NCI-H1436 treated with DMSO at 0.1 percent for 48 hours (cell line): ENCODE results near the gene ARHGAP28.
"Not testable (repeated sequence)": the region's sequence is repeated elsewhere in the genome, so short reads cannot be mapped to it uniquely, and the experiment has no call there.

Experiments
- DNase-seq: peaks from one replicate; lab custom pipeline; 2025; lab: John Stamatoyannopoulos, UW

ARHGAP28 gene

GRCh38 chr18:6929370-6930102 lies 200.0 kb downstream of the ARHGAP28 start:
- DNase-seq = no peak

GRCh38 chr18:6934859-6935258 lies 205.3 kb downstream of the ARHGAP28 start:
- DNase-seq = no peak

- DNase-seq = no peak
Observed at GRCh38 chr18:6938003-6938402, 208.5 kb downstream of the ARHGAP28 start.

- not testable (repeated sequence) for DNase-seq
Observed at GRCh38 chr18:6938403-6938802, 208.9 kb downstream of the ARHGAP28 start.

- DNase-seq = no peak
Observed at GRCh38 chr18:6939972-6940371, 210.5 kb downstream of the ARHGAP28 start.

GRCh38 chr18:6940451-6940850 lies 210.9 kb downstream of the ARHGAP28 start:
- DNase-seq = no peak

GRCh38 chr18:6941996-6942395 lies 212.5 kb downstream of the ARHGAP28 start:
- no peak for DNase-seq

- DNase-seq = no peak
Observed at GRCh38 chr18:6942742-6943141, 213.2 kb downstream of the ARHGAP28 start.

GRCh38 chr18:6943143-6943542 lies 213.6 kb downstream of the ARHGAP28 start:
- DNase-seq = no peak

GRCh38 chr18:6947338-6948030 lies 218.0 kb downstream of the ARHGAP28 start:
- no peak for DNase-seq

- DNase-seq = no peak
Observed at GRCh38 chr18:6948281-6949055, 219.0 kb downstream of the ARHGAP28 start.

GRCh38 chr18:6949800-6950586 lies 220.5 kb downstream of the ARHGAP28 start:
- DNase-seq = no peak

GRCh38 chr18:6950641-6951040 lies 221.1 kb downstream of the ARHGAP28 start:
- DNase-seq = no peak

GRCh38 chr18:6951336-6952090 lies 222.0 kb downstream of the ARHGAP28 start:
- no peak for DNase-seq

- DNase-seq = no peak
Observed at GRCh38 chr18:6954501-6954900, 225.0 kb downstream of the ARHGAP28 start.

- DNase-seq = no peak
Observed at GRCh38 chr18:6955304-6955703, 225.8 kb downstream of the ARHGAP28 start.

- DNase-seq = no peak
Observed at GRCh38 chr18:6956495-6956894, 227.0 kb downstream of the ARHGAP28 start.

GRCh38 chr18:6956999-6957398 lies 227.5 kb downstream of the ARHGAP28 start:
- no peak for DNase-seq

GRCh38 chr18:6959110-6959509 lies 229.6 kb downstream of the ARHGAP28 start:
- no peak for DNase-seq

GRCh38 chr18:6960124-6960523 lies 230.6 kb downstream of the ARHGAP28 start:
- DNase-seq = no peak

GRCh38 chr18:6960656-6961055 lies 231.1 kb downstream of the ARHGAP28 start:
- DNase-seq = no peak
